ENCODE results near the gene AKAP13.

AKAP13 gene

DNA sequence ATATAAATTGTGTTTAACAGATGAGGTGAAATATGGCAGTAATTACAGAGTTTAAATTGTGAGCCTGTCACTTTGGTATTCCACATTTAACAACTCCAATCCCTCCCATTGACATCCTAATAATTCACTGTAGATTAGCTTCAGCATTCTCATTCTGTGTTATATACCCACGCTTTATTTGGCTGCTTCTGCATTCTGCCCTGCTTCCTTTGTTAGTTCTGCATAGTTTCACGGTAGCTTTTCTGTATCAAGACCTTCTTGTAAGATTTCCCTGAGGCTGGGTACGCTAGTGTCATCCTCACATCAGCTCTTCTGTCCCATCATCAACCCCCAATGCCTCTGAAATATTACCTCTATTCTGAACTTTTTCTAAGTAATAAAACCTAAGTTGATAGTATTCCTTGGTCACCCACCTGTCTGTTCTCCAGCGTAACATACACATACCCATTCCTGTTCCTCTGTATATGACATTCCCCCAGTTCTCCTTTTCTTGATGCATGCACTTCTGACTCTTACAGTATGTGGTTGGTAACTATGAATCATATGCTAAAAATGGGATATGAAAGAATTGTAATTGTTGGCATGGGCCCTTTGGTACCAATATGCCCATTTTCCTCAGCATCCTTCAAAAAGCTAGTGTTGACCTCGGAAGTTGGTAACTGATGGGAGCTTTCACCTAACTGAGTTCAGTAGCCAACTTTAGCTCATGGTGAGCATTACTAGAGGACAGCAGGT lies 243.1 kb downstream of the AKAP13 start:
- POLR2A ChIA-PET = no interaction called here
- H3K27ac ChIP-seq (ENCODE audit: extremely low read depth, low read depth, low read length) = no peak overlapping the region
- H3K4me3 ChIP-seq (ENCODE audit: low read depth, low read length) = no peak overlapping the region
- H3K36me3 ChIP-seq (ENCODE audit: control insufficient read depth in 2 of 2, insufficient read depth in 1 of 2, low read length in 2 of 2) = no peaks in the 10 kb centered on the region
- no peaks in the 10 kb centered on the region for H3K9me3 ChIP-seq (ENCODE audit: control insufficient read depth, insufficient read depth, low read depth, low read length)
- TF ChIP-seq ZNF292 (tag by site-specific recombination; IDR thresholded peaks at IDR 0.05; ENCODE audit: borderline replicate concordance, low read depth) (no peak), ZNF138 (tag by site-specific recombination; IDR thresholded peaks at IDR 0.05; ENCODE audit: borderline replicate concordance) (no peak), ZNF423 (tag by site-specific recombination; IDR thresholded peaks at IDR 0.05) (no peak), ZNF274 (IDR thresholded peaks at IDR 0.05; ENCODE audit: low read length) (no peak), ZNF274 (tag by site-specific recombination; IDR thresholded peaks at IDR 0.05; ENCODE audit: borderline replicate concordance) (no peak), ZFHX2 (tag by site-specific recombination; conservative IDR thresholded peaks at IDR 0.05) (no peak), ZBTB1 (tag by site-specific recombination; IDR thresholded peaks at IDR 0.05) (no peak), ZBTB7A (tag by site-specific recombination; IDR thresholded peaks at IDR 0.05; ENCODE audit: low read depth) (no peak), SP3 (tag by site-specific recombination; IDR thresholded peaks at IDR 0.05) (no peak), MZF1 (tag by site-specific recombination; IDR thresholded peaks at IDR 0.05; ENCODE audit: borderline replicate concordance) (no peak)
- TF ChIP-seq, protein P1, sequence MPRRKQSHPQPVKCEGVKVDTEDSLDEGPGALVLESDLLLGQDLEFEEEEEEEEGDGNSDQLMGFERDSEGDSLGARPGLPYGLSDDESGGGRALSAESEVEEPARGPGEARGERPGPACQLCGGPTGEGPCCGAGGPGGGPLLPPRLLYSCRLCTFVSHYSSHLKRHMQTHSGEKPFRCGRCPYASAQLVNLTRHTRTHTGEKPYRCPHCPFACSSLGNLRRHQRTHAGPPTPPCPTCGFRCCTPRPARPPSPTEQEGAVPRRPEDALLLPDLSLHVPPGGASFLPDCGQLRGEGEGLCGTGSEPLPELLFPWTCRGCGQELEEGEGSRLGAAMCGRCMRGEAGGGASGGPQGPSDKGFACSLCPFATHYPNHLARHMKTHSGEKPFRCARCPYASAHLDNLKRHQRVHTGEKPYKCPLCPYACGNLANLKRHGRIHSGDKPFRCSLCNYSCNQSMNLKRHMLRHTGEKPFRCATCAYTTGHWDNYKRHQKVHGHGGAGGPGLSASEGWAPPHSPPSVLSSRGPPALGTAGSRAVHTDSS (tag by site-specific recombination; IDR thresholded peaks at IDR 0.05) = no peak
- CTCF ChIA-PET = interaction anchor here (0.9 to 1.2 kb wide), 2 partner anchors 7 to 10 kb away, joined by 3 to 4 read pairs; no protein-coding TSS in a partner anchor
- H3K4me1 ChIP-seq (ENCODE audit: control insufficient read depth, insufficient read depth, low read length) = peaks cover 22% of the 10 kb centered on the region

DNA sequence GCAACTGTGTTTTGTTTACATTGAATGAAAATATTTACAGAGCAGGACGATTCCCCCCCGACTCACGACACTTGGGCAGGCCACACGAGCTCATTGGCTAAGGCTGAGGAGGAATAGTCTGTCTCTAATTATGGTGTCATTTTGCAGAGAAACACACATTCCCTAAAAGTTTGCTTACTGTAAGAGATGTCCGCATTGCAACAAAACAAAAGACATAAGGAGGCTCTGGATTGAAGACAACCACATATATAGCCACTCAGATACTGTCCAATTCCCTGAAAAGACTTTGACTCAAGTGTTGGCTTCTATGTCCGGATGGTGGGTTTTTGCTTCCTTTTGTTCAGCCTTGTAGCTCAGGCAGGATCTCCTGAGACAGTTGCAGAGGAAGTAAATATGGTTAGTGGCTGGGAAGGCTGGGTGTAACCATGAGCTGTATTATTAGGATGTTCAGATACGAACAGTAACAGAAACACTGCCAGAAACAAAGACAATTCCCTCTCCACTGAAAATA lies 243.9 kb downstream of the AKAP13 start:
- POLR2A ChIA-PET = no interaction called here
- Histone ChIP-seq H3K9me3 (ENCODE audit: control insufficient read depth, insufficient read depth, low read depth, low read length) (no peaks in the 10 kb centered on the region), H3K36me3 (ENCODE audit: control insufficient read depth in 2 of 2, insufficient read depth in 1 of 2, low read length in 2 of 2) (no peaks in the 10 kb centered on the region), H3K4me1 (ENCODE audit: control insufficient read depth, insufficient read depth, low read length) (peaks cover 14% of the 10 kb centered on the region), H3K27ac (ENCODE audit: extremely low read depth, low read depth, low read length) (no peak overlapping the region), H3K4me3 (ENCODE audit: low read depth, low read length) (no peak overlapping the region)
- CTCF ChIA-PET = interaction anchor here (0.6 to 1.2 kb wide), 3 partner anchors 8 to 353 kb away, joined by 3 to 4 read pairs (median 3); no protein-coding TSS in a partner anchor
- TF ChIP-seq KLF16 (tag by site-specific recombination; IDR thresholded peaks at IDR 0.05) (no peak), BCL11B (tag by site-specific recombination; IDR thresholded peaks at IDR 0.05; ENCODE audit: low read depth) (no peak), ZNF112 (tag by site-specific recombination; IDR thresholded peaks at IDR 0.05) (no peak), FEZF1 (tag by site-specific recombination; IDR thresholded peaks at IDR 0.05) (no peak), ZNF558 (tag by site-specific recombination; IDR thresholded peaks at IDR 0.05) (no peak), HOXD13 (CRISPR knock-in tag; IDR thresholded peaks at IDR 0.05; ENCODE audit: borderline replicate concordance) (no peak), ZNF777 (tag by site-specific recombination; IDR thresholded peaks at IDR 0.05; ENCODE audit: borderline replicate concordance) (no peak)
- TF ChIP-seq, protein P2, sequence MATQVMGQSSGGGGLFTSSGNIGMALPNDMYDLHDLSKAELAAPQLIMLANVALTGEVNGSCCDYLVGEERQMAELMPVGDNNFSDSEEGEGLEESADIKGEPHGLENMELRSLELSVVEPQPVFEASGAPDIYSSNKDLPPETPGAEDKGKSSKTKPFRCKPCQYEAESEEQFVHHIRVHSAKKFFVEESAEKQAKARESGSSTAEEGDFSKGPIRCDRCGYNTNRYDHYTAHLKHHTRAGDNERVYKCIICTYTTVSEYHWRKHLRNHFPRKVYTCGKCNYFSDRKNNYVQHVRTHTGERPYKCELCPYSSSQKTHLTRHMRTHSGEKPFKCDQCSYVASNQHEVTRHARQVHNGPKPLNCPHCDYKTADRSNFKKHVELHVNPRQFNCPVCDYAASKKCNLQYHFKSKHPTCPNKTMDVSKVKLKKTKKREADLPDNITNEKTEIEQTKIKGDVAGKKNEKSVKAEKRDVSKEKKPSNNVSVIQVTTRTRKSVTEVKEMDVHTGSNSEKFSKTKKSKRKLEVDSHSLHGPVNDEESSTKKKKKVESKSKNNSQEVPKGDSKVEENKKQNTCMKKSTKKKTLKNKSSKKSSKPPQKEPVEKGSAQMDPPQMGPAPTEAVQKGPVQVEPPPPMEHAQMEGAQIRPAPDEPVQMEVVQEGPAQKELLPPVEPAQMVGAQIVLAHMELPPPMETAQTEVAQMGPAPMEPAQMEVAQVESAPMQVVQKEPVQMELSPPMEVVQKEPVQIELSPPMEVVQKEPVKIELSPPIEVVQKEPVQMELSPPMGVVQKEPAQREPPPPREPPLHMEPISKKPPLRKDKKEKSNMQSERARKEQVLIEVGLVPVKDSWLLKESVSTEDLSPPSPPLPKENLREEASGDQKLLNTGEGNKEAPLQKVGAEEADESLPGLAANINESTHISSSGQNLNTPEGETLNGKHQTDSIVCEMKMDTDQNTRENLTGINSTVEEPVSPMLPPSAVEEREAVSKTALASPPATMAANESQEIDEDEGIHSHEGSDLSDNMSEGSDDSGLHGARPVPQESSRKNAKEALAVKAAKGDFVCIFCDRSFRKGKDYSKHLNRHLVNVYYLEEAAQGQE (tag by site-specific recombination; IDR thresholded peaks at IDR 0.05) = no peak
- TF ChIP-seq, protein P3, sequence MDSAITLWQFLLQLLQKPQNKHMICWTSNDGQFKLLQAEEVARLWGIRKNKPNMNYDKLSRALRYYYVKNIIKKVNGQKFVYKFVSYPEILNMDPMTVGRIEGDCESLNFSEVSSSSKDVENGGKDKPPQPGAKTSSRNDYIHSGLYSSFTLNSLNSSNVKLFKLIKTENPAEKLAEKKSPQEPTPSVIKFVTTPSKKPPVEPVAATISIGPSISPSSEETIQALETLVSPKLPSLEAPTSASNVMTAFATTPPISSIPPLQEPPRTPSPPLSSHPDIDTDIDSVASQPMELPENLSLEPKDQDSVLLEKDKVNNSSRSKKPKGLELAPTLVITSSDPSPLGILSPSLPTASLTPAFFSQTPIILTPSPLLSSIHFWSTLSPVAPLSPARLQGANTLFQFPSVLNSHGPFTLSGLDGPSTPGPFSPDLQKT (IDR thresholded peaks at IDR 0.05; ENCODE audit: borderline replicate concordance, low read depth, low read length) = no peak
- TF ChIP-seq, protein P4, sequence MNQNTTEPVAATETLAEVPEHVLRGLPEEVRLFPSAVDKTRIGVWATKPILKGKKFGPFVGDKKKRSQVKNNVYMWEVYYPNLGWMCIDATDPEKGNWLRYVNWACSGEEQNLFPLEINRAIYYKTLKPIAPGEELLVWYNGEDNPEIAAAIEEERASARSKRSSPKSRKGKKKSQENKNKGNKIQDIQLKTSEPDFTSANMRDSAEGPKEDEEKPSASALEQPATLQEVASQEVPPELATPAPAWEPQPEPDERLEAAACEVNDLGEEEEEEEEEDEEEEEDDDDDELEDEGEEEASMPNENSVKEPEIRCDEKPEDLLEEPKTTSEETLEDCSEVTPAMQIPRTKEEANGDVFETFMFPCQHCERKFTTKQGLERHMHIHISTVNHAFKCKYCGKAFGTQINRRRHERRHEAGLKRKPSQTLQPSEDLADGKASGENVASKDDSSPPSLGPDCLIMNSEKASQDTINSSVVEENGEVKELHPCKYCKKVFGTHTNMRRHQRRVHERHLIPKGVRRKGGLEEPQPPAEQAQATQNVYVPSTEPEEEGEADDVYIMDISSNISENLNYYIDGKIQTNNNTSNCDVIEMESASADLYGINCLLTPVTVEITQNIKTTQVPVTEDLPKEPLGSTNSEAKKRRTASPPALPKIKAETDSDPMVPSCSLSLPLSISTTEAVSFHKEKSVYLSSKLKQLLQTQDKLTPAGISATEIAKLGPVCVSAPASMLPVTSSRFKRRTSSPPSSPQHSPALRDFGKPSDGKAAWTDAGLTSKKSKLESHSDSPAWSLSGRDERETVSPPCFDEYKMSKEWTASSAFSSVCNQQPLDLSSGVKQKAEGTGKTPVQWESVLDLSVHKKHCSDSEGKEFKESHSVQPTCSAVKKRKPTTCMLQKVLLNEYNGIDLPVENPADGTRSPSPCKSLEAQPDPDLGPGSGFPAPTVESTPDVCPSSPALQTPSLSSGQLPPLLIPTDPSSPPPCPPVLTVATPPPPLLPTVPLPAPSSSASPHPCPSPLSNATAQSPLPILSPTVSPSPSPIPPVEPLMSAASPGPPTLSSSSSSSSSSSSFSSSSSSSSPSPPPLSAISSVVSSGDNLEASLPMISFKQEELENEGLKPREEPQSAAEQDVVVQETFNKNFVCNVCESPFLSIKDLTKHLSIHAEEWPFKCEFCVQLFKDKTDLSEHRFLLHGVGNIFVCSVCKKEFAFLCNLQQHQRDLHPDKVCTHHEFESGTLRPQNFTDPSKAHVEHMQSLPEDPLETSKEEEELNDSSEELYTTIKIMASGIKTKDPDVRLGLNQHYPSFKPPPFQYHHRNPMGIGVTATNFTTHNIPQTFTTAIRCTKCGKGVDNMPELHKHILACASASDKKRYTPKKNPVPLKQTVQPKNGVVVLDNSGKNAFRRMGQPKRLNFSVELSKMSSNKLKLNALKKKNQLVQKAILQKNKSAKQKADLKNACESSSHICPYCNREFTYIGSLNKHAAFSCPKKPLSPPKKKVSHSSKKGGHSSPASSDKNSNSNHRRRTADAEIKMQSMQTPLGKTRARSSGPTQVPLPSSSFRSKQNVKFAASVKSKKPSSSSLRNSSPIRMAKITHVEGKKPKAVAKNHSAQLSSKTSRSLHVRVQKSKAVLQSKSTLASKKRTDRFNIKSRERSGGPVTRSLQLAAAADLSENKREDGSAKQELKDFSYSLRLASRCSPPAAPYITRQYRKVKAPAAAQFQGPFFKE (tag by site-specific recombination; IDR thresholded peaks at IDR 0.05; ENCODE audit: borderline replicate concordance) = no peak

Data from HEK293 (cell line).